SK-N-SH treated with all-trans-retinoic acid at 6 μM for 48 hours (cell line): Measurements from ENCODE around the gene SMC1B.

ENCODE experiments used
- CREB5 ChIP-seq: fragments of 250-450 bp; sonication (Bioruptor Pico); IDR thresholded peaks from 2 replicates; pipeline ENCODE4 v1.5.1; 2020; ENCODE audit warnings: low read depth, mild to moderate bottlenecking, moderate library complexity
- CSDC2 ChIP-seq: fragments of 250-450 bp; sonication (Bioruptor Pico); IDR thresholded peaks from 2 replicates; pipeline ENCODE4 v1.5.0; 2020; ENCODE audit warnings: mild to moderate bottlenecking, moderate library complexity
- CSRNP3 ChIP-seq: fragments of 250-450 bp; sonication (Bioruptor Pico); IDR thresholded peaks from 2 replicates; pipeline ENCODE4 v1.5.1; 2021; ENCODE audit warnings: mild to moderate bottlenecking, moderate library complexity
- PATZ1 ChIP-seq: fragments of 250-450 bp; sonication (Bioruptor Pico); IDR thresholded peaks from 2 replicates; pipeline ENCODE4 v1.8.0; 2020; ENCODE audit warnings: mild to moderate bottlenecking, moderate library complexity, borderline replicate concordance
- POU6F1 ChIP-seq: fragments of 250-450 bp; sonication (Bioruptor Pico); IDR thresholded peaks from 2 replicates; pipeline ENCODE4 v1.8.0; 2021; ENCODE audit warnings: low read depth, mild to moderate bottlenecking, moderate library complexity, borderline replicate concordance
- RARB ChIP-seq: fragments of 250-450 bp; sonication (Bioruptor Pico); IDR thresholded peaks from 2 replicates; pipeline ENCODE4 v1.8.0; 2021; ENCODE audit warnings: mild to moderate bottlenecking, moderate library complexity
- ZFP3 ChIP-seq: fragments of 250-450 bp; sonication (Bioruptor Pico); IDR thresholded peaks from 2 replicates; pipeline ENCODE4 v1.5.0; 2020; ENCODE audit warnings: mild to moderate bottlenecking, moderate library complexity
- ZNF565 ChIP-seq: fragments of 450-650 bp; formaldehyde crosslinking; conservative IDR thresholded peaks from 2 replicates; pipeline ENCODE4 v1.5.0; 2020; ENCODE audit warnings: low read depth, mild to moderate bottlenecking, moderate library complexity
- ZNF8 ChIP-seq: fragments of 450-650 bp; formaldehyde crosslinking; IDR thresholded peaks from 2 replicates; pipeline ENCODE4 v1.5.0; 2020; ENCODE audit warnings: mild to moderate bottlenecking, moderate library complexity

GRCh38 chr22:45308957-45309421 is 104.4 kb downstream of the SMC1B start:
- TF ChIP-seq RARB (CRISPR knock-in tag), result no peak
- TF ChIP-seq CSDC2 (CRISPR knock-in tag), result no peak
- no peak for TF ChIP-seq CREB5 (CRISPR knock-in tag)
- TF ChIP-seq ZNF565 (CRISPR knock-in tag), result no peak
- TF ChIP-seq CSRNP3, result no peak
- TF ChIP-seq ZFP3, result no peak
- no peak for TF ChIP-seq ZNF8 (CRISPR knock-in tag)
- TF ChIP-seq PATZ1, result no peak
- TF ChIP-seq POU6F1, result no peak
